Left lung (tissue), 10 donors: ENCODE data around the gene RASSF7. TPM values are rescaled to one million over a fixed set of nuclear protein-coding genes. Genes with fewer than 3 reads are reported as not detected.

ENCODE experiments used
- ATAC-seq: fragments of 200-7000 bp; cut with Tn5 transposase; one replicate; pipeline ENCODE4 v1.9.1; 2020; ENCODE audit warnings: moderate library complexity
- DNase-seq, 4 donors: peaks; one replicate each; pipeline ENCODE4 v3.0.0-alpha.2; 2013 to 2020
- H3K27ac ChIP-seq, 2 donors: fragments of 200-600 bp; sonication (generic) in 1 of 2; one replicate each; pipeline versions ENCODE4 v1.5.0 to v1.8.0; 2020 to 2021
- H3K27me3 ChIP-seq, 2 donors: fragments of 200-600 bp; sonication (generic) in 1 of 2; one replicate each; pipeline versions ENCODE4 v1.5.0 to v1.8.0; 2020 to 2021
- H3K36me3 ChIP-seq, 2 donors: fragments of 200-600 bp; sonication (generic) in 1 of 2; one replicate each; pipeline versions ENCODE4 v1.5.0 to v1.8.0; 2020 to 2021
- H3K4me1 ChIP-seq, 2 donors: fragments of 200-600 bp; one replicate each; pipeline ENCODE4 v1.8.0; 2021
- H3K4me3 ChIP-seq, 2 donors: fragments of 200-600 bp; sonication (generic) in 1 of 2; one replicate each; pipeline versions ENCODE4 v1.5.0 to v1.8.0; 2020 to 2021; ENCODE audit warnings: mild to moderate bottlenecking in 1 of 2
- H3K9me3 ChIP-seq, 2 donors: fragments of 200-600 bp; sonication (generic) in 1 of 2; one replicate each; pipeline versions ENCODE4 v1.5.0 to v1.8.0; 2020 to 2021
- intact Hi-C, 2 donors: fragments of 100-400 bp; cut with DNase I; formaldehyde crosslinking; loops; one replicate each; pipeline versions ENCODE4 v1.11.2 to v1.14.2; 2022
- polyA plus RNA-seq, 6 donors: library from polyadenylated mRNA; unstranded; fragments of 120-200 nt; gene quantifications; one replicate each; pipeline ENCODE4 v1.2.1, GENCODE V29; 2013; ENCODE audit not compliant: insufficient read length in 6 of 6
- total RNA-seq, 2 donors: library from RNA; stranded (reverse); fragmentation: NEBNext Ultra II Directional; extraction: Animal tissue kit (Norgen Biotek cat#: 25700); gene quantifications; one replicate each; pipeline ENCODE4 v1.2.1, GENCODE V29; 2021
- TF ChIP-seq, protein P1 (sequence below), 2 donors: fragments of 200-600 bp; sonication (generic) in 1 of 2; IDR thresholded peaks; one replicate each; pipeline versions ENCODE4 v1.5.0 to v1.8.0; 2021; ENCODE audit warnings: antibody characterized with exemption in 2 of 2
- donor health status: DM: no; HTN: yes; CAD: no.
- donor health status: DM: no; HTN: no; CAD: no.

Gene RASSF7
- total and polyA plus RNA-seq, 8 donors, result 17.6 to 57.2 (median 28.8) TPM

DNA sequence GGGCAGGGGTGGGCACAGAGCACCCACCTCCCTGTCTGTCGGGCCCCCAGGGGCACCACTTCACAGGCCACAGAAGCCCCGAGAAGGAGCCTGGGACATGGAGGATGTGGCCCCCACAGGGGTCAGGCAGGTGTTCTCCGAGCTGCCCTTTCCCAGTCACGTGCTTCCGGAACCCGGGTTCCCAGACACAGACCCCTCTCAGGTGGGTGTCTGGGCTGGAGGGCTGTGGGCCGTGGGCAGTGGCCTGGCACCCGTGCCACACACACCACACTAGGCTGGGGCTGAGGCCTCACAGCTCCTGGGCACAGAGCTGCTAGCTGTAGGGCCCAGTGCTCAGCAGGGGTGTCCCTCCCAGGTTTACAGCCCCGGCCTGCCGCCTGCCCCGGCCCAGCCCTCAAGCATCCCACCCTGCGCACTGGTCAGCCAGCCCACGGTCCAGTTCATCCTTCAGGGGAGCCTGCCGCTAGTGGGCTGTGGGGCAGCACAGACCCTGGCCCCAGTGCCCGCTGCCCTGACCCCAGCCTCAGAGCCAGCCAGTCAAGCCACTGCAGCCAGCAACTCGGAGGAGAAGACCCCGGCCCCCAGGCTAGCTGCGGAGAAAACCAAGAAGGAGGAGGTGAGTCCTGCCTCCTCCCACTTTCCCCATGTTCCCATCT, 49.5 kb downstream of the RASSF7 start:
- Histone ChIP-seq H3K36me3 (peaks cover 0 to 100% of the 10 kb centered on the region in 2 donors), H3K27me3 (no peaks in the 10 kb centered on the region), H3K4me1 (peaks cover 14 to 26% of the 10 kb centered on the region in 2 donors), H3K27ac (no peak overlapping the region), H3K9me3 (no peaks in the 10 kb centered on the region), H3K4me3 (no peak overlapping the region)
- intact Hi-C loops, result no loop called here
- ATAC-seq (no peak), DNase-seq (no peak)
- TF ChIP-seq, protein P1, sequence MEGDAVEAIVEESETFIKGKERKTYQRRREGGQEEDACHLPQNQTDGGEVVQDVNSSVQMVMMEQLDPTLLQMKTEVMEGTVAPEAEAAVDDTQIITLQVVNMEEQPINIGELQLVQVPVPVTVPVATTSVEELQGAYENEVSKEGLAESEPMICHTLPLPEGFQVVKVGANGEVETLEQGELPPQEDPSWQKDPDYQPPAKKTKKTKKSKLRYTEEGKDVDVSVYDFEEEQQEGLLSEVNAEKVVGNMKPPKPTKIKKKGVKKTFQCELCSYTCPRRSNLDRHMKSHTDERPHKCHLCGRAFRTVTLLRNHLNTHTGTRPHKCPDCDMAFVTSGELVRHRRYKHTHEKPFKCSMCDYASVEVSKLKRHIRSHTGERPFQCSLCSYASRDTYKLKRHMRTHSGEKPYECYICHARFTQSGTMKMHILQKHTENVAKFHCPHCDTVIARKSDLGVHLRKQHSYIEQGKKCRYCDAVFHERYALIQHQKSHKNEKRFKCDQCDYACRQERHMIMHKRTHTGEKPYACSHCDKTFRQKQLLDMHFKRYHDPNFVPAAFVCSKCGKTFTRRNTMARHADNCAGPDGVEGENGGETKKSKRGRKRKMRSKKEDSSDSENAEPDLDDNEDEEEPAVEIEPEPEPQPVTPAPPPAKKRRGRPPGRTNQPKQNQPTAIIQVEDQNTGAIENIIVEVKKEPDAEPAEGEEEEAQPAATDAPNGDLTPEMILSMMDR (IDR thresholded peaks at IDR 0.05), result no peak

DNA sequence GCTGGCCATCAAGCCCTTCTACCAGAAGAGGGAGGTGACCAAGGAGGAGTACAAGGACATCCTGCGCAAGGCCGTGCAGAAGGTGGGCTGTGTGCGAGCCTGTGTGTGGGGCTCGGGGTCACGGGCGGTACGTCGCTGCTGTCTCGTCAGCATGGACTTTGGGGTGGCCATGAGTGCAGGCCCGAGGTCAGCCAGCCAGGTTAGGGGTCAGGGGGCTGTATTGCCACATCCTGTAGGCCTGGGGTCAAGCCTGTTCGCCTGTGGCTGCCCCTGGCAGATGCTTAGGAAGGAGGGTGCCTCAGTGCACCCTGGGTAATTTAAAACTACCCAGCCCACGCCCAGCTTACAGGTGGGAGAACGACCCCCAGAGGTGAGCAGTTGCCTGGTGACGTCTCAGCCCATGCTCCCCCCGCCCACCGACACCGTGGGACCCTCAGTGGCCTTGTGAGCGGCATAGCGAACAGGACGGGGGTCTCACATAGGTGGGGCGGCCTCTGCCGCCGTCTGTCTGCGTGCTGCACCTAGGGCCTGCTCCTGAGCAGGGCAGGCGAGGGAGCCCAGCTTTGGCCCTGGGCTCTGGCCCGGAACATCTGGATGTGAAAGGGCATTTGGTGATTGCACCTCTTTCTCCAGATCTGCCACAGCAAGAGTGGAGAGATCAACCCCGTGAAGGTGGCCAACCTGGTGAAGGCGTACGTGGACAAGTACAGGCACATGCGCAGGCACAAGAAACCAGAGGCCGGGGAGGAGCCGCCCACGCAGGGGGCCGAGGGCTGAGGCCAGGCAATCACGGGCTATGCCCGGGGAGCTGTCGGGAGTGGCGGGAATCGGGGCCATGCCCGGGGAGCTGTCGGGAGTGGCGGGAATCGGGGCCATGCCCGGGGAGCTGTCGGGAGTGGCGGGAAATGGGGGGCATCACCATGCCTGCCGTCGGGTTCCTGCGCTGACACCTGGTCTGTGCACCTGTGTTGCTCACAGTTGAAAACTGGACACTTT, 50.5 kb downstream of the RASSF7 start:
- peak in 1 of 4 donors; percentile 72 for DNase-seq

DNA sequence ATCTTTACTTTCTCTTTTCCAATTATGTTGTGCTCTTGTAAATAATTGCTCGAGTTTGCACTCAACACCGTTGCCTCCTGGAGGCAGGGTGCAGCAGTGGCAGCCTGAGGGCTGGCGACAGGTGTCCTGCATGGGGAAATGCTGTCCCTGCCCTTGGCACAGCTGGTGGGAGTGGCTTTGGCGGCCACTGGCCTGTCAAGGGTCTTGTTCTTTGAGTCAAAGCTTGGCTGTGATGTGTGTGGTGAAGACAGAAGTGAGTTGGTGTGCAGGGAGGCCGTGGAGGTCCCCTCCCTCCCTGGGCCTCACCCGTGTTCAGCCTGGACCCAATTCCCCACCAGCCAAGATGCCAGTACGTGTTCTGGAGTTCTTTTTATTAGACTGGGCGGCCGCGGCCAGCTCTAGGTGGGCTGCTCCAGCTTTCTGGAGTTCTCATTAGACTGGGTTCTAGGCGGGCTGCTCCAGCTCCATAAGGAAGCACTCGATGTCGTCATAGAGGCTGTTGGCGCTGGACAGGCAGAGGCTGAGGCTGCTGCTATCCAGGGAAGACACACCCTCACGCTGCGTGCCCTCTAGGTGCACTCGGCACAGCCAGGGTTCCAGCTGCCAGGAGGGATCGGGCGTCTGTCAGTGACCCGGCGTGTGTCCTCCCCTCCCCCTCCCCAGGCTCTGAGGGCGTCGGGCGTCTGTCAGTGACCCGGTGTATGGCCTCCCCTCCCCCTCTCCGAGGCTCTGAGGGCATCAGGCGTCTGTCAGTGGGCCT, 51.6 kb downstream of the RASSF7 start:
- TF ChIP-seq, protein P1 (IDR thresholded peaks at IDR 0.05), result no peak
- intact Hi-C loops, result no loop called here

More for the DNA sequence above, 50.5 kb downstream of the RASSF7 start:
- TF ChIP-seq, protein P1 (IDR thresholded peaks at IDR 0.05), result no peak
- Histone ChIP-seq H3K4me3 (no peak overlapping the region), H3K27ac (no peak overlapping the region), H3K36me3 (peaks cover 0 to 90% of the 10 kb centered on the region in 2 donors), H3K27me3 (no peaks in the 10 kb centered on the region), H3K4me1 (peaks cover 14 to 32% of the 10 kb centered on the region in 2 donors), H3K9me3 (no peaks in the 10 kb centered on the region)
- ATAC-seq, result no peak
- intact Hi-C loops, result no loop called here

DNA sequence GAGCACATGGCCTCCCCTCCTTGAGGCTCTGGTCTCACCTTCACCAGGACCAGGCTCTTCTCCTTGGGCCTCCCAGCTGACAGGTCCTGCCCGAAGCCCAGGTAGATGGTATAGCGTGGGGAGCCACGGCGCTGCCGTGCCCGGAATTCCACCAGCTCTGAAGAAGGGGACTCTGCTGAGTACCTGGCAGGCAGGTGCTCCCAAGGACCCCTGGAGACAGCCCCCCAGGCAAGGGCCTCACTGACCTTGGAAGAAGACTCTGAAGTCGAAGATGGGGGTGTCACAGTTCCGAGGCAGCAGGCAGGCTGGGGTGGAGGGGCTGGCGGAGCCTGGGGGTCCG, 52.2 kb downstream of the RASSF7 start:
- H3K4me1 ChIP-seq, result peaks cover 14 to 43% of the 10 kb centered on the region in 2 donors
- no peak overlapping the region for H3K4me3 ChIP-seq
- no peaks in the 10 kb centered on the region for H3K27me3 ChIP-seq
- no peaks in the 10 kb centered on the region for H3K9me3 ChIP-seq
- H3K36me3 ChIP-seq, result peaks cover 0 to 74% of the 10 kb centered on the region in 2 donors
- no peak for DNase-seq
- peak overlapping the region in 1 of 2 donors; percentile 41 for H3K27ac ChIP-seq
- ATAC-seq, result no peak
- TF ChIP-seq, protein P1 (IDR thresholded peaks at IDR 0.05), result no peak
- intact Hi-C loops, result no loop called here

More for the DNA sequence above, 51.6 kb downstream of the RASSF7 start:
- no peaks in the 10 kb centered on the region for H3K9me3 ChIP-seq
- ATAC-seq (no peak), DNase-seq (peak in 1 of 4 donors; percentile 77)
- H3K4me3 ChIP-seq, result no peak overlapping the region
- no peak overlapping the region for H3K27ac ChIP-seq
- H3K4me1 ChIP-seq, result peaks cover 14 to 42% of the 10 kb centered on the region in 2 donors
- H3K36me3 ChIP-seq, result peaks cover 0 to 79% of the 10 kb centered on the region in 2 donors
- H3K27me3 ChIP-seq, result no peaks in the 10 kb centered on the region
